ENCODE data around the gene YOD1. TPM values are rescaled to one million over a fixed set of nuclear protein-coding genes. Genes with fewer than 3 reads are reported as not detected.

The YOD1 gene
- total RNA-seq = 10 to 100 TPM in 3 of 4 donors, 1 to 10 TPM in 1; 9.6 to 32.0 (median 22.9) TPM

DNA sequence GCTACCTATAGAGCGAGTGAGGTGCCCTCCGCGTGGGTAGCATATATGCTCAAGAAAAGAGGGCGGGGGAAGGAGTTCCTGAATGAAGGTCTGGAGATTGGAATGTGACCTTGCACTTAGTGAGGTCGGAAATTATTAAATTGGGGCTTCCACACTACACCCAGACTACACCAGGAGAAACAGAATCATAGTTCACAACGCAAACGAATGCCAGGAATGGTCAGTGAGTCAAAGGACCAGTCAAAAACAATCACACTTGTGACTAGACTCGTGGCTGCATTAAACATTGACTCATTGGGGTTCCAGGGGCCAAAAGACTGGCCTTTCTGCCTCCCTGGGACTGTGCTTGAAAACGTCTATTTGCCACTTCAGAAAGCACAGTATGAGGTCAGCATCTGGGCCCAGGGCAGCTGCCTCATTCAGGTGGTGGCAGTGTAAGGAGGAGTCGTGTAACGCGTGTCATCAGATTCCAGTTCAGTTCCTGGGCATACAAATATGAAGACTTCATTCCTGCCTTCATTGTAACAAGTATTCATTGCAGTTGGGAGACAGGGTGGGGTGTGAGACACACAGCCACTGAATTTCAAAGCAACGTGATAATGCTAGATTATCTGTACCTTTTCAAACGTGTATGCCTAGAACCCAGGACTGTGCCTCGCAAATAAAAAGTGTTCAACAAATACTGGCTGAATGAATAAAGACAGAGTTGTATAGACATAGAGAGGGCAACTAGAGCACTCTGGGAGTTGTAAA lies at the start of gene YOD1:
TSS of gene YOD1 (minus strand) at position 18 of the 753 bp plus-strand sequence. CDS start 178 bp downstream, outside the sequence.
- 30 to 49% methylated on average over 14 to 15 of the region's 15 CpGs for WGBS, 2 donors
- H3K4me3 ChIP-seq = peak within 1 kb of the TSS; percentile 86 to 97 (median 90)

DNA sequence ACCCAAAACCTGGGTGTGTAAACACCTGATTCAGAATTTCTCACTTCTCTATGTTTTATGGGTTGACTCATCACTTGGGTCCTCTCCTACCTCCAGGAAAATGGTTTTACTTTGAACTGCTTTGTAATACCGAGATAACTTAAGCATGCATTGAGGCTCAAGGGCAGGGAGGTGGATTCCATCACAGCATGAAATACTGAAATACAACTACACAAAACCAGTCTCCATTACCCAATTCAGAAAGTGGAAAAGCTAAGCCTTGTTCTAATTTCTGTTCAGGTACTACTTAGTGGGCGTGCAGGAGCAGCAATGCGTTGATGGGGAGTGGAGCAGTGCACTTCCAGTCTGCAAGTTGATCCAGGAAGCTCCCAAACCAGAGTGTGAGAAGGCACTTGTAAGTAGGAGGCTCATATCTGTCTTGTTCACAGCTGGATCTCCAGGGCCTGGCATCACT lies 46.9 kb upstream of the YOD1 start:
- Histone ChIP-seq H3K9me3 (no peaks in the 10 kb centered on the region), H3K4me1 (no peaks in the 10 kb centered on the region), H3K27me3 (no peaks in the 10 kb centered on the region), H3K36me3 (no peaks in the 10 kb centered on the region), H3K4me3 (no peak overlapping the region), H3K27ac (no peak overlapping the region)
- TF ChIP-seq POLR2A (IDR thresholded peaks at IDR 0.05) = no peak
- TF ChIP-seq, protein P1, sequence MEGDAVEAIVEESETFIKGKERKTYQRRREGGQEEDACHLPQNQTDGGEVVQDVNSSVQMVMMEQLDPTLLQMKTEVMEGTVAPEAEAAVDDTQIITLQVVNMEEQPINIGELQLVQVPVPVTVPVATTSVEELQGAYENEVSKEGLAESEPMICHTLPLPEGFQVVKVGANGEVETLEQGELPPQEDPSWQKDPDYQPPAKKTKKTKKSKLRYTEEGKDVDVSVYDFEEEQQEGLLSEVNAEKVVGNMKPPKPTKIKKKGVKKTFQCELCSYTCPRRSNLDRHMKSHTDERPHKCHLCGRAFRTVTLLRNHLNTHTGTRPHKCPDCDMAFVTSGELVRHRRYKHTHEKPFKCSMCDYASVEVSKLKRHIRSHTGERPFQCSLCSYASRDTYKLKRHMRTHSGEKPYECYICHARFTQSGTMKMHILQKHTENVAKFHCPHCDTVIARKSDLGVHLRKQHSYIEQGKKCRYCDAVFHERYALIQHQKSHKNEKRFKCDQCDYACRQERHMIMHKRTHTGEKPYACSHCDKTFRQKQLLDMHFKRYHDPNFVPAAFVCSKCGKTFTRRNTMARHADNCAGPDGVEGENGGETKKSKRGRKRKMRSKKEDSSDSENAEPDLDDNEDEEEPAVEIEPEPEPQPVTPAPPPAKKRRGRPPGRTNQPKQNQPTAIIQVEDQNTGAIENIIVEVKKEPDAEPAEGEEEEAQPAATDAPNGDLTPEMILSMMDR (IDR thresholded peaks at IDR 0.05) = no peak
- intact Hi-C loops (cut with DNase I) = no loop called here
- WGBS, 2 donors = 51 to 70% methylated on average over 3 of the region's 3 CpGs
- no peak for DNase-seq

More for the DNA sequence above, at the start of gene YOD1:
- Histone ChIP-seq H3K27me3 (no peaks in the 10 kb centered on the region), H3K4me1 (peaks cover 14 to 78% (median 33%) of the 10 kb centered on the region in 3 donors), H3K36me3 (peaks cover 0 to 31% (median 6%) of the 10 kb centered on the region in 3 donors), H3K9me3 (no peaks in the 10 kb centered on the region), H3K27ac (peak within 1 kb of the TSS; percentile 95 to 99 (median 96))
- TF ChIP-seq POLR2A (IDR thresholded peaks at IDR 0.05) = no peak
- TF ChIP-seq, protein P1 (IDR thresholded peaks at IDR 0.05) = no peak
- DNase-seq = no peak
- intact Hi-C loops (cut with DNase I) = no loop called here

DNA sequence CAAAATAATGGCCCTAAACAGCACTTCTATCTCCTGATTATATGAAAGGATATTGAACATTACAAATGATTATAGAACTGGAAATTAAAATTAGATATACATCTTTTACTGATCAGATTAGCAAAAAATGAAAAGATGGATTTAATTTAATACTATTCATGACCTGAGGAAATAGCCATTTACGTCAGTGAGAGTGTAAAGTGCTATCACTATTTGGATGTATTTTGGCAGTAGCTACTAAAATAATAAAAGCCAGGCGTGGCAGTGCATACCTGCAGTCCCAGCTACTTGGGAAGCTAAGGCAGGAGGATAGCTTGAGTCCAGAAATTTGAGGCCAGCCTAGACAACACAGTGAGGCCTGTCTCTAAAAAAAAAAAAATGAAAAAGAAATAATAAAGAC lies 42.9 kb upstream of the YOD1 start:
- no peak overlapping the region for H3K4me3 ChIP-seq
- H3K27ac ChIP-seq = no peak overlapping the region
- no peak for DNase-seq
- no peak for TF ChIP-seq POLR2A (IDR thresholded peaks at IDR 0.05)
- TF ChIP-seq, protein P1 (IDR thresholded peaks at IDR 0.05) = no peak
- 43 to 47% methylated on average over 2 of the region's 2 CpGs for WGBS, 2 donors
- H3K4me1 ChIP-seq = no peaks in the 10 kb centered on the region
- no peaks in the 10 kb centered on the region for H3K36me3 ChIP-seq
- no peaks in the 10 kb centered on the region for H3K27me3 ChIP-seq
- no peaks in the 10 kb centered on the region for H3K9me3 ChIP-seq
- intact Hi-C loops (cut with DNase I) = no loop called here

DNA sequence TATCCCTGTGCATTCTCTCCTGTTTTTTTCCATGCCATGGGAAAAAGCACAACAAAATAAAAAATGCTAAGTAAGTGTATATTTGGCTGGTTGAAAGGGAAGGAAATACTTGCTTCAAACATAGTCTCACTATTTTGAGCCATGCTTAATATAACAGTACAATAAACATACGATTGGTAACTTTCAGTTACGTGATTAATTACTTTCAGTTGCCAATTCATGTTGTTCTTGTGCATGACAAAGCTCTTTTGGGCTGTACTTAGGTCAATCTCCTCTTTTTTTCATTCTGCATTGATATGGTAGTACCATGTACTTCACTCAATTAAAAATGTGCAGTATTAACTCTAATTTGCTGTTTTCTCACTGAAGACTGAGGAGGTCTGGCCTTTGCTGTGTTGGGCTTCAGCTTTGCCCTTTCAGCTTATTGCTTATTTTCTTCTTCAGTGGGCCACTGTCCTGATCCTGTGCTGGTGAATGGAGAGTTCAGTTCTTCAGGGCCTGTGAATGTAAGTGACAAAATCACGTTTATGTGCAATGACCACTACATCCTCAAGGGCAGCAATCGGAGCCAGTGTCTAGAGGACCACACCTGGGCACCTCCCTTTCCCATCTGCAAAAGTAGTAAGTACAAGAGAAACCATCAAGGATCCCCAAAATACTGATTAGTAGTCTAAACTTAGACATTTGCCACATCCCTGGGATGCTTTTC lies 40.3 kb upstream of the YOD1 start:
- Histone ChIP-seq H3K27me3 (no peaks in the 10 kb centered on the region), H3K36me3 (no peaks in the 10 kb centered on the region), H3K4me1 (no peaks in the 10 kb centered on the region), H3K4me3 (no peak overlapping the region), H3K27ac (no peak overlapping the region), H3K9me3 (no peaks in the 10 kb centered on the region)
- intact Hi-C loops (cut with DNase I) = no loop called here
- TF ChIP-seq, protein P1 (IDR thresholded peaks at IDR 0.05) = no peak
- TF ChIP-seq POLR2A (IDR thresholded peaks at IDR 0.05) = no peak
- WGBS, 2 donors = 61 to 66% methylated on average over 4 of the region's 4 CpGs
- DNase-seq = no peak

All from esophagus squamous epithelium (tissue), 5 donors.